SK-N-MC (cell line): ENCODE data around the gene KCNAB1.
"Not testable (repeated sequence)": the region's sequence is repeated elsewhere in the genome, so short reads cannot be mapped to it uniquely, and the experiment has no call there.

ENCODE experiments used
- DNase-seq: peaks from one replicate; pipeline ENCODE4 v3.0.0-alpha.2; 2011; ENCODE audit warnings: low read depth, low spot score
- H3K27ac ChIP-seq: fragments of 200-600 bp; sonication (generic); 2 replicates; pipeline ENCODE4 v1.5.1; 2016; ENCODE audit warnings: mixed run types
- H3K36me3 ChIP-seq: fragments of 200-600 bp; sonication (generic); 2 replicates; pipeline ENCODE4 v1.6.1; 2017; ENCODE audit warnings: antibody characterized with exemption, low read length, mixed read lengths; ENCODE audit not compliant: insufficient read depth
- H3K4me3 ChIP-seq: fragments of 200-600 bp; sonication (generic); 2 replicates; pipeline ENCODE4 v1.5.1; 2016
- H3K9ac ChIP-seq: fragments of 200-600 bp; sonication (generic); 2 replicates; pipeline ENCODE4 v1.8.0; 2017; ENCODE audit warnings: mixed run types, mixed read lengths; ENCODE audit not compliant: insufficient read length
- H3K9me3 ChIP-seq: fragments of 200-600 bp; sonication (generic); 2 replicates; pipeline ENCODE4 v1.6.1; 2017; ENCODE audit warnings: low read depth, mild to moderate bottlenecking, antibody characterized with exemption, low read length, moderate library complexity, mixed read lengths
- EZH2 ChIP-seq: fragments of 200-600 bp; sonication (generic); IDR thresholded peaks from one replicate; pipeline ENCODE4 v1.6.1; 2017; ENCODE audit warnings: antibody characterized with exemption
- FOXP2 ChIP-seq: optimal IDR thresholded peaks from 2 replicates; pipeline ENCODE3; 2011; ENCODE audit warnings: mild to moderate bottlenecking, moderate library complexity; ENCODE audit not compliant: insufficient read depth; ENCODE audit errors: extremely low read length, control extremely low read depth
- POLR2AphosphoS5 ChIP-seq: IDR thresholded peaks from 2 replicates; pipeline ENCODE4 v1.6.1; 2012; ENCODE audit warnings: mild to moderate bottlenecking, low read depth, low read length, borderline replicate concordance

KCNAB1 gene

DNA sequence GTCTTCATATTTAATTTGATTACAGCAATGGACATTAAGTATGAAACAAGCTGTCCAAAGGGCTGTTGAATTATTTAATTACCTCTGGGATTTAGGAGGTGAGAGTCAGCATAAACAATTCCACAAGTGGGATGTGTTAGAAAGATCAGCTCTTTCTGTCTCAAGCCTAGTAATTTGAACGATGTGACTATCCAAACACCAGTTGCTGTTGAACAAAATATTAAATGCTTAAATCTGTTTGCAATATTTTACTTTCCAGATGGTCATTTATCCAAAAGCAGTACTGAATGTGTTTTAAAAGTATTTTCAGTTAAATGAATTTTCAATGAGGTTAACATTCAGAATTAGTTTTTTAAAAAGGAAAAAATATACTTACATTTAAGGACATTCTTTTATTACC, 12.7 kb downstream of the KCNAB1 start:
- no peaks in the 10 kb centered on the region for H3K9me3 ChIP-seq
- H3K27ac ChIP-seq = no peak overlapping the region
- no peaks in the 10 kb centered on the region for H3K36me3 ChIP-seq
- TF ChIP-seq FOXP2 (no peak), EZH2 (no peak), POLR2AphosphoS5 (no peak)
- H3K9ac ChIP-seq = no peak overlapping the region
- no peak overlapping the region for H3K4me3 ChIP-seq
- no peak for DNase-seq

GRCh38 chr3:156135921-156136638, 15.7 kb downstream of the KCNAB1 start:
- TF ChIP-seq POLR2AphosphoS5 = no peak
- no peak for TF ChIP-seq FOXP2
- no peak for TF ChIP-seq EZH2
- Histone ChIP-seq H3K4me3 (no peak overlapping the region), H3K27ac (no peak overlapping the region), H3K9me3 (no peaks in the 10 kb centered on the region), H3K9ac (no peak overlapping the region), H3K36me3 (no peaks in the 10 kb centered on the region)
- DNase-seq = peak; percentile 12

GRCh38 chr3:156137397-156137796, 17.0 kb downstream of the KCNAB1 start:
- not testable (repeated sequence) for H3K9me3 ChIP-seq, DNase-seq, H3K36me3 ChIP-seq, H3K27ac ChIP-seq, H3K9ac ChIP-seq, H3K4me3 ChIP-seq

GRCh38 chr3:156140001-156140595, 19.7 kb downstream of the KCNAB1 start:
- Histone ChIP-seq H3K36me3 (no peaks in the 10 kb centered on the region), H3K27ac (no peak overlapping the region), H3K4me3 (no peak overlapping the region), H3K9me3 (no peaks in the 10 kb centered on the region), H3K9ac (no peak overlapping the region)
- no peak for TF ChIP-seq FOXP2
- no peak for TF ChIP-seq POLR2AphosphoS5
- no peak for DNase-seq

GRCh38 chr3:156142702-156143101, 22.3 kb downstream of the KCNAB1 start:
- Histone ChIP-seq H3K27ac (no peak overlapping the region), H3K9ac (no peak overlapping the region)
- no peak for DNase-seq

GRCh38 chr3:156143136-156143535, 22.8 kb downstream of the KCNAB1 start:
- no peak for TF ChIP-seq POLR2AphosphoS5
- no peak for TF ChIP-seq FOXP2
- no peak for TF ChIP-seq EZH2
- Histone ChIP-seq H3K36me3 (no peaks in the 10 kb centered on the region), H3K9ac (no peak overlapping the region), H3K27ac (no peak overlapping the region), H3K9me3 (no peaks in the 10 kb centered on the region), H3K4me3 (no peak overlapping the region)
- DNase-seq = no peak

More at GRCh38 chr3:156142702-156143101, 22.3 kb downstream of the KCNAB1 start:
- no peaks in the 10 kb centered on the region for H3K36me3 ChIP-seq
- no peaks in the 10 kb centered on the region for H3K9me3 ChIP-seq
- TF ChIP-seq FOXP2 = no peak
- TF ChIP-seq EZH2 = no peak
- TF ChIP-seq POLR2AphosphoS5 = no peak
- no peak overlapping the region for H3K4me3 ChIP-seq

DNA sequence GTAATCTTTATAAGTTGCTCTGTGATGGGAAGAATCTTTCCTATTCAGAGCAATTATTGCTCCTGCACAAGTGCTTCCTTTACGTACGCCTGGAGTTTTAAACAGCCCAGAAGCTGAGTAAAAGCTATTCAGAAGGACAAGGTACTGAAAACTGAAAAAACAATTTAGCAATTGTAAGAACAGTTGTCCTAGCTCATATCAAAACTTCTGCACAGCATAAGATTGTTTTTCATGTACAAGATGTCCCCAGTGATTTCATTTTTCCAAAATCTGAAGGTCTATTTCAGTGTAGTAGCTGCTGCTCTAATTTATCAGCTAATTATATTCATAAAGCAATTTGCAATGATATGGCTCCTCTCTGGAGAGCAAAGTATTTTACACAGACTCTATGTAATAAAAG, 23.7 kb downstream of the KCNAB1 start:
- no peak overlapping the region for H3K27ac ChIP-seq
- no peak overlapping the region for H3K4me3 ChIP-seq
- no peaks in the 10 kb centered on the region for H3K36me3 ChIP-seq
- H3K9me3 ChIP-seq = no peaks in the 10 kb centered on the region
- TF ChIP-seq FOXP2 (no peak), POLR2AphosphoS5 (no peak), EZH2 (no peak)
- no peak for DNase-seq
- H3K9ac ChIP-seq = no peak overlapping the region

DNA sequence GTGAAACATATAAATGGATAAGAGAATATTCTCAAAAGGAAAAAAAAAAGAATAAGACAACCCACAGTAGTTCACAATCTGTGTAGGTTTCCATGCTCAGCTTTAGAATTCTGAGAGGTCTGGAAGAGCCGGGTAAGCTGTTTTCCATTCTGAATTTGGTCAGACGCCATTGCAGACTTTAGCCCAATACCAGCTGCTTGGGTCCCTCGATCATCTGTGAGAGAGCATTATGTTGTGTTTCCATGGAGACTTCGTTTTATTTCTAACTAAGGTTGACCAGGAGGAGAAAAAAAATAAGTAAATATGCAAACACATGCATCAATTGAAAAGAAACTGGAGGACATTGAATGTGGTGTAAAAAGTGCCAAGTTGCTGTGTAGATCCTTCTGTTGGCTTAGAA, 25.5 kb downstream of the KCNAB1 start:
- no peaks in the 10 kb centered on the region for H3K9me3 ChIP-seq
- H3K27ac ChIP-seq = no peak overlapping the region
- no peak overlapping the region for H3K9ac ChIP-seq
- no peak overlapping the region for H3K4me3 ChIP-seq
- no peaks in the 10 kb centered on the region for H3K36me3 ChIP-seq
- TF ChIP-seq EZH2 (no peak), FOXP2 (no peak), POLR2AphosphoS5 (no peak)
- no peak for DNase-seq
